IMR-90 (cell line): ENCODE data around the gene DDT. TPM values are rescaled to one million over a fixed set of nuclear protein-coding genes. Genes with fewer than 3 reads are reported as not detected.

Experiments
- ATAC-seq: fragments of 200-7000 bp; cut with Tn5 transposase; 2 replicates; pipeline ENCODE4 v1.9.1; 2020; ENCODE audit warnings: low read depth, mild to moderate bottlenecking, moderate library complexity
- BruUV-seq: library from RNA; stranded (reverse); fragments of 400-500 nt; replicated peaks from 2 replicates; lab custom pipeline; 2021; lab: Mats Ljungman, UMichigan
- CTCF ChIA-PET: fragments of 300-600 bp; formaldehyde crosslinking; extraction: SDS; loops from one replicate; lab custom pipeline; 2021; ENCODE audit warnings: antibody characterized with exemption; lab: Yijun Ruan, JAX
- POLR2A ChIA-PET: fragments of 300-600 bp; sonication (Branson Sonifier 250); formaldehyde crosslinking; loops from one replicate; lab custom pipeline; 2022; ENCODE audit warnings: antibody characterized with exemption; ENCODE audit not compliant: unreplicated experiment; lab: Charles Lee
- DNase-seq: peaks from one replicate; pipeline ENCODE4 v3.0.0; 2013
- H2AFZ ChIP-seq: replicated peaks from 2 replicates; pipeline ENCODE3; 2013; ENCODE audit warnings: low read length, mild to moderate bottlenecking; ENCODE audit not compliant: poor library complexity
- H2AK5ac ChIP-seq: 2 replicates; pipeline ENCODE4 v1.6.1; 2013; ENCODE audit warnings: low read depth, low read length, inconsistent platforms
- H2AK9ac ChIP-seq: replicated peaks from 2 replicates; pipeline ENCODE3; 2013; ENCODE audit warnings: mild to moderate bottlenecking, low read depth, low read length, moderate library complexity; ENCODE audit not compliant: poor library complexity
- H2BK120ac ChIP-seq: 2 replicates; pipeline ENCODE4 v1.6.1; 2013; ENCODE audit warnings: low read depth, low read length, inconsistent platforms
- H2BK15ac ChIP-seq: 3 replicates; pipeline ENCODE4 v1.6.1; 2013; ENCODE audit warnings: low read depth, low read length, inconsistent platforms
- H2BK20ac ChIP-seq: 2 replicates; pipeline ENCODE4 v1.6.1; 2013; ENCODE audit warnings: low read depth, mild to moderate bottlenecking, inconsistent platforms, low read length, moderate library complexity
- H2BK5ac ChIP-seq: 2 replicates; pipeline ENCODE4 v1.6.1; 2013; ENCODE audit warnings: mild to moderate bottlenecking, low read depth, low read length, inconsistent platforms; ENCODE audit not compliant: poor library complexity, severe bottlenecking
- H3K14ac ChIP-seq: replicated peaks from 2 replicates; pipeline ENCODE4 v1.6.1; 2013; ENCODE audit warnings: low read depth, low read length, inconsistent platforms
- H3K18ac ChIP-seq: 2 replicates; pipeline ENCODE4 v1.6.1; 2013; ENCODE audit warnings: low read depth, low read length, control low read depth
- H3K23ac ChIP-seq: 2 replicates; pipeline ENCODE4 v1.6.1; 2013; ENCODE audit warnings: low read depth, low read length, inconsistent platforms
- H3K27ac ChIP-seq: 2 replicates; pipeline ENCODE4 v1.5.1; 2013; ENCODE audit warnings: mild to moderate bottlenecking, control low read depth, low read length; ENCODE audit not compliant: insufficient read depth
- H3K27me3 ChIP-seq: 2 replicates; pipeline ENCODE4 v1.6.1; 2013; ENCODE audit warnings: low read length; ENCODE audit not compliant: control insufficient read depth, insufficient read depth
- H3K36me3 ChIP-seq: 2 replicates; pipeline ENCODE4 v1.6.1; 2013; ENCODE audit warnings: low read length, mixed read lengths; ENCODE audit not compliant: control insufficient read depth, insufficient read depth
- H3K4ac ChIP-seq: 2 replicates; pipeline ENCODE4 v1.6.1; 2013; ENCODE audit warnings: low read depth, low read length, inconsistent platforms
- H3K4me1 ChIP-seq: 2 replicates; pipeline ENCODE4 v1.6.1; 2013; ENCODE audit warnings: low read length, mixed read lengths; ENCODE audit not compliant: control insufficient read depth, insufficient read depth
- H3K4me2 ChIP-seq: 2 replicates; pipeline ENCODE4 v1.6.1; 2013; ENCODE audit warnings: low read depth, mild to moderate bottlenecking, control low read depth, low read length, moderate library complexity
- H3K4me3 ChIP-seq: 2 replicates; pipeline ENCODE4 v1.5.1; 2013; ENCODE audit warnings: low read depth, mild to moderate bottlenecking, control low read depth, low read length, moderate library complexity; ENCODE audit not compliant: insufficient read depth
- H3K56ac ChIP-seq: 2 replicates; pipeline ENCODE4 v1.6.1; 2013; ENCODE audit warnings: low read length, inconsistent platforms; ENCODE audit not compliant: insufficient read depth; ENCODE audit errors: extremely low read depth
- H3K79me1 ChIP-seq, 2 experiments: 2 replicates each; pipeline ENCODE4 v1.6.1; 2013; ENCODE audit warnings: low read length in 2 of 2, inconsistent platforms in 1 of 2, low read depth in 1 of 2
- H3K9ac ChIP-seq: 2 replicates; pipeline ENCODE4 v1.6.1; 2013; ENCODE audit warnings: low read depth, low read length, control low read depth
- H3K9me1 ChIP-seq: 2 replicates; pipeline ENCODE4 v1.6.1; 2013; ENCODE audit warnings: low read length, inconsistent platforms; ENCODE audit not compliant: insufficient read depth
- H3K9me3 ChIP-seq: 2 replicates; pipeline ENCODE4 v1.6.1; 2013; ENCODE audit warnings: low read length; ENCODE audit not compliant: control insufficient read depth, insufficient read depth
- H4K20me1 ChIP-seq: 2 replicates; pipeline ENCODE4 v1.6.1; 2013; ENCODE audit warnings: low read length, inconsistent platforms; ENCODE audit not compliant: insufficient read depth
- H4K5ac ChIP-seq: 2 replicates; pipeline ENCODE4 v1.6.1; 2013; ENCODE audit warnings: mild to moderate bottlenecking, low read depth, low read length, control low read depth
- H4K8ac ChIP-seq, 2 experiments: 2 replicates each; pipeline ENCODE4 v1.6.1; 2013; ENCODE audit warnings: low read depth in 2 of 2, low read length in 2 of 2, control low read depth in 1 of 2, inconsistent platforms in 1 of 2
- H4K91ac ChIP-seq: 2 replicates; pipeline ENCODE4 v1.6.1; 2013; ENCODE audit warnings: low read depth, low read length, inconsistent platforms; ENCODE audit not compliant: insufficient read depth
- CEBPB ChIP-seq: IDR thresholded peaks from 2 replicates; pipeline ENCODE4 v1.6.1; 2012; ENCODE audit warnings: low read depth, low read length, improper control_type of control experiment
- CHD1 ChIP-seq: IDR thresholded peaks from 2 replicates; pipeline ENCODE4 v1.6.1; 2012; ENCODE audit warnings: low read depth, low read length, improper control_type of control experiment
- CTCF ChIP-seq: conservative IDR thresholded peaks from 2 replicates; pipeline ENCODE4 v1.5.1; 2012; ENCODE audit warnings: mild to moderate bottlenecking, low read depth, low read length, improper control_type of control experiment
- ELK1 ChIP-seq: fragments of 150-350 bp; IDR thresholded peaks from 2 replicates; pipeline ENCODE4 v1.6.1; 2016; ENCODE audit warnings: low read depth, mild to moderate bottlenecking, low read length, moderate library complexity, borderline replicate concordance
- FOS ChIP-seq: fragments of 150-350 bp; IDR thresholded peaks from 2 replicates; pipeline ENCODE4 v1.6.1; 2016; ENCODE audit warnings: low read depth, low read length
- MAFK ChIP-seq: IDR thresholded peaks from 2 replicates; pipeline ENCODE4 v1.6.1; 2012; ENCODE audit warnings: low read depth, low read length, improper control_type of control experiment
- MAZ ChIP-seq: IDR thresholded peaks from 2 replicates; pipeline ENCODE4 v1.6.1; 2012; ENCODE audit warnings: low read depth, mild to moderate bottlenecking, low read length, improper control_type of control experiment, moderate library complexity, borderline replicate concordance
- MXI1 ChIP-seq: IDR thresholded peaks from 2 replicates; pipeline ENCODE4 v1.6.1; 2012; ENCODE audit warnings: low read depth, mild to moderate bottlenecking, low read length, moderate library complexity, borderline replicate concordance
- NFE2L2 ChIP-seq: fragments of 150-350 bp; IDR thresholded peaks from 2 replicates; pipeline ENCODE4 v1.6.1; 2016; ENCODE audit warnings: low read depth, mild to moderate bottlenecking, low read length
- RAD21 ChIP-seq: IDR thresholded peaks from 2 replicates; pipeline ENCODE4 v1.6.1; 2012; ENCODE audit warnings: low read length, improper control_type of control experiment
- RCOR1 ChIP-seq: IDR thresholded peaks from 2 replicates; pipeline ENCODE4 v1.6.1; 2012; ENCODE audit warnings: mild to moderate bottlenecking, low read length, improper control_type of control experiment; ENCODE audit not compliant: insufficient replicate concordance
- SMC3 ChIP-seq: fragments of 150-350 bp; IDR thresholded peaks from 2 replicates; pipeline ENCODE4 v1.6.1; 2016; ENCODE audit warnings: low read depth, mild to moderate bottlenecking, antibody characterized with exemption, low read length, moderate library complexity
- USF2 ChIP-seq: fragments of 150-350 bp; IDR thresholded peaks from 2 replicates; pipeline ENCODE4 v1.6.1; 2017; ENCODE audit warnings: mild to moderate bottlenecking, antibody characterized with exemption, low read length, low read depth
- WGBS, 2 experiments: methylation state at CpG; one replicate each; pipeline versions ENCODE4 v1.1.5 to v1.1.7; 2013; ENCODE audit warnings: missing lambda C conversion rate in 2 of 2; ENCODE audit not compliant: insufficient read length in 1 of 2; ENCODE audit errors: extremely low coverage in 2 of 2; 5-methylcytosine and 5-hydroxymethylcytosine counted together
- dilution Hi-C: fragments of 300-500 bp; cut with HindIII; formaldehyde crosslinking; loops from one replicate; pipeline ENCODE4 v1.14.3; 2018; ENCODE audit warnings: low sequenced_read_pairs; ENCODE audit not compliant: unreplicated experiment
- in situ Hi-C: fragments of 300-500 bp; cut with MboI; formaldehyde crosslinking; loops from 3 replicates; pipeline ENCODE4 v1.14.3; 2019; ENCODE audit warnings: low sequenced_read_pairs, inconsistent platforms, mixed read lengths
- intact Hi-C: fragments of 100-400 bp; cut with micrococcal nuclease; formaldehyde crosslinking; loops from 2 replicates; pipeline ENCODE4 v1.10.0; 2022
- polyA plus RNA-seq, 3 experiments: library from polyadenylated mRNA; depleted of rRNA; stranded (reverse); fragments of >200 nt; gene quantifications; 2 replicates each; pipeline ENCODE4 v1.2.3, GENCODE V29; 2012; ENCODE audit warnings: low replicate concordance in 1 of 3
- total RNA-seq: library from RNA; depleted of rRNA; stranded (reverse); fragments of >200 nt; gene quantifications from 2 replicates; pipeline ENCODE4 v1.2.3, GENCODE V29; 2012

DDT gene
- total and polyA plus RNA-seq, 2 of the 4 experiments (the other 2 are of a cell fraction) = 54.8 to 151 TPM

GRCh38 chr22:23922921-23923320, 51.3 kb downstream of the DDT start:
- intact Hi-C loops = no loop called here
- Histone ChIP-seq H3K9me3 (peaks cover 12% of the 10 kb centered on the region), H4K91ac (no peak overlapping the region), H4K20me1 (no peaks in the 10 kb centered on the region), H4K5ac (no peak overlapping the region), H2BK5ac (no peak overlapping the region), H2AFZ (no peak overlapping the region), H2BK20ac (no peak overlapping the region), H4K8ac (no peak overlapping the region), H2AK9ac (no peak overlapping the region), H3K4me2 (no peak overlapping the region), H2BK15ac (no peak overlapping the region), H3K27me3 (no peaks in the 10 kb centered on the region), H3K23ac (no peak overlapping the region), H3K9me1 (0 out of 2 replicates have a peak, but pooled peaks cover 3% of the 10 kb centered on the region), H3K14ac (no peak overlapping the region), H3K79me1 (no peaks in the 10 kb centered on the region), H3K36me3 (no peaks in the 10 kb centered on the region), H3K4me1 (peaks cover 5% of the 10 kb centered on the region), H3K27ac (no peak overlapping the region), H3K56ac (no peak overlapping the region), H3K18ac (no peak overlapping the region), H3K4ac (no peak overlapping the region), H2BK120ac (no peak overlapping the region), H3K9ac (no peak overlapping the region), H3K4me3 (no peak overlapping the region), H2AK5ac (no peak overlapping the region)
- POLR2A ChIA-PET = no interaction called here
- ATAC-seq (no peak), DNase-seq (no peak)
- BruUV-seq = no TSS peak
- dilution Hi-C loops = no loop called here
- WGBS, 2 experiments = 20% methylated on average over 1 of the region's 2 CpGs; no CpG with 5 or more reads in 1 of the 2 experiments
- CTCF ChIA-PET = no interaction called here
- in situ Hi-C loops = no loop called here
- TF ChIP-seq USF2 (no peak), ELK1 (no peak), RAD21 (no peak), FOS (no peak), RCOR1 (no peak), CTCF (no peak), MAFK (no peak), MXI1 (no peak), MAZ (no peak), CHD1 (no peak), NFE2L2 (no peak), CEBPB (no peak), SMC3 (no peak)
